ENCODE data around the gene RNF141. TPM values are rescaled to one million over a fixed set of nuclear protein-coding genes. Genes with fewer than 3 reads are reported as not detected.

The RNF141 gene
- total RNA-seq, 1 donor from 2014 or later = 31.2 TPM

DNA sequence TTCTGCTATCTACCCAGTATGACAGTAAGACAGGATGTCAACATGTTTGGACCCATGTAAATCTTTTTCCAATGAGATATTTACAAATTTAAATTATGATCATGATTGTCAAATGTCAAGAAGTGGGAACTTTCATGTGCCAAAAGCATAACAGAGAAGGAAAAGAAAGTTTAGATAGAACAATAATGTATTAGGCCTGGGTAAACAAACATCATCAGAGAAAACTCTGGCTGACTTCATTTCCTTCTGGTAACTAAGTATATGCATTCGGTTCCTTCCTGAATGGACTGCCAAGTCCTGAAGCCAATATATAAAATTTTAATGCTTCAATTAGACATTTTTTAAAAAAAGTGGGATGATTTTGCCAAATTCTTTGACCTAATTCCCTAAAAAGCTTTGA is 16.5 kb downstream of the RNF141 start:
- H3K4me3 ChIP-seq (ENCODE audit: insufficient read depth, low read depth, low read length) = no peak overlapping the region
- no peak overlapping the region for H3K9ac ChIP-seq (ENCODE audit: low read length)
- H3K9me3 ChIP-seq (ENCODE audit: insufficient read depth, low read depth, low read length) = no peaks in the 10 kb centered on the region
- peaks cover 14% of the 10 kb centered on the region for H3K4me1 Mint-ChIP-seq (ENCODE audit: low read depth, unreplicated experiment)
- H3K4me1 ChIP-seq (ENCODE audit: insufficient read depth, low read length) = peaks cover 9% of the 10 kb centered on the region
- TF ChIP-seq CTCF (IDR thresholded peaks at IDR 0.05; ENCODE audit: insufficient read depth, low read depth, low read length) (no peak), EZH2 (IDR thresholded peaks at IDR 0.05; ENCODE audit: insufficient read depth, low read length) (no peak)
- no peaks in the 10 kb centered on the region for H3K79me2 ChIP-seq (ENCODE audit: insufficient read depth, low read length)
- H4K20me1 ChIP-seq (ENCODE audit: insufficient read depth, low read length) = no peaks in the 10 kb centered on the region
- no peak overlapping the region for H3K27ac ChIP-seq (ENCODE audit: low read depth, low read length)
- H3K4me2 ChIP-seq (ENCODE audit: low read length) = no peak overlapping the region
- FAIRE-seq (no peak), DNase-seq (ENCODE audit: low read depth) (no peak)
- no peak overlapping the region for H3K4me3 Mint-ChIP-seq (ENCODE audit: unreplicated experiment)
- H2AFZ ChIP-seq (ENCODE audit: low read depth, low read length) = no peak overlapping the region
- peaks cover 16% of the 10 kb centered on the region for H3K36me3 ChIP-seq (ENCODE audit: insufficient read depth, low read length)
- H3K36me3 Mint-ChIP-seq (ENCODE audit: low read depth, unreplicated experiment) = peaks cover 6% of the 10 kb centered on the region
- H3K27me3 Mint-ChIP-seq (ENCODE audit: low read depth, unreplicated experiment) = no peaks in the 10 kb centered on the region
- no peak overlapping the region for H3K27ac Mint-ChIP-seq (ENCODE audit: unreplicated experiment)
- no peaks in the 10 kb centered on the region for H3K9me3 Mint-ChIP-seq (ENCODE audit: unreplicated experiment)
- H3K27me3 ChIP-seq (ENCODE audit: insufficient read depth, low read length) = no peaks in the 10 kb centered on the region

GRCh38 chr11:10522921-10523320 is 18.1 kb downstream of the RNF141 start:
- peaks cover 9% of the 10 kb centered on the region for H3K4me1 ChIP-seq (ENCODE audit: insufficient read depth, low read length)
- no peaks in the 10 kb centered on the region for H3K9me3 ChIP-seq (ENCODE audit: insufficient read depth, low read depth, low read length)
- DNase-seq (ENCODE audit: low read depth) = peak; percentile 16
- no peak overlapping the region for H2AFZ ChIP-seq (ENCODE audit: low read depth, low read length)
- no peak overlapping the region for H3K4me3 Mint-ChIP-seq (ENCODE audit: unreplicated experiment)
- H3K27me3 ChIP-seq (ENCODE audit: insufficient read depth, low read length) = no peaks in the 10 kb centered on the region
- H3K9ac ChIP-seq (ENCODE audit: low read length) = no peak overlapping the region
- no peak for FAIRE-seq
- H3K9me3 Mint-ChIP-seq (ENCODE audit: unreplicated experiment) = no peaks in the 10 kb centered on the region
- H3K27ac Mint-ChIP-seq (ENCODE audit: unreplicated experiment) = no peak overlapping the region
- H3K4me1 Mint-ChIP-seq (ENCODE audit: low read depth, unreplicated experiment) = peaks cover 11% of the 10 kb centered on the region
- TF ChIP-seq EZH2 (IDR thresholded peaks at IDR 0.05; ENCODE audit: insufficient read depth, low read length) (no peak), CTCF (IDR thresholded peaks at IDR 0.05; ENCODE audit: insufficient read depth, low read depth, low read length) (no peak)
- H3K36me3 Mint-ChIP-seq (ENCODE audit: low read depth, unreplicated experiment) = peaks cover 6% of the 10 kb centered on the region
- no peaks in the 10 kb centered on the region for H3K27me3 Mint-ChIP-seq (ENCODE audit: low read depth, unreplicated experiment)
- H3K27ac ChIP-seq (ENCODE audit: low read depth, low read length) = no peak overlapping the region
- no peaks in the 10 kb centered on the region for H4K20me1 ChIP-seq (ENCODE audit: insufficient read depth, low read length)
- H3K4me3 ChIP-seq (ENCODE audit: insufficient read depth, low read depth, low read length) = no peak overlapping the region
- no peak overlapping the region for H3K4me2 ChIP-seq (ENCODE audit: low read length)
- H3K79me2 ChIP-seq (ENCODE audit: insufficient read depth, low read length) = no peaks in the 10 kb centered on the region
- H3K36me3 ChIP-seq (ENCODE audit: insufficient read depth, low read length) = peaks cover 11% of the 10 kb centered on the region

DNA sequence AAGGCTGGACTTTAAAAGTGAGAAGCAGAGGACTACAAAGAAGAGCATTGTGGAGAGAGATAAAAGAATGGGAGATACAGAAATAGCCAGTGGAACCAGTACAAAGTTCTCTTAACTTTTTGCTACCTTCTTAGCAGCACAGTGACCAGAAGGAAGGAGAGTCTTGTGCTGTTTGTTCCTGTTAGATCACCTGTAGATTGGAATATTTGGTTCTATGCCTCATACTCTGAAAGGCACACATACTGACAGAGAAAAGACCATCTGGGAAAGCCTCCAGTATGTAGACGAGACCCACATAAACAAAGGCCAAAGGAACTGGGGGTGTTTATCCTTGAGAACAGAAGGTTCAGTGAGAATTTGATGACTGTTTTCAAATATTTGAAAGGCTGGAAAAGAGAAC is 18.7 kb downstream of the RNF141 start:
- Histone ChIP-seq H3K79me2 (ENCODE audit: insufficient read depth, low read length) (no peaks in the 10 kb centered on the region), H3K27me3 (ENCODE audit: insufficient read depth, low read length) (no peaks in the 10 kb centered on the region), H3K4me3 (ENCODE audit: insufficient read depth, low read depth, low read length) (no peak overlapping the region), H4K20me1 (ENCODE audit: insufficient read depth, low read length) (no peaks in the 10 kb centered on the region), H3K9me3 (ENCODE audit: insufficient read depth, low read depth, low read length) (no peaks in the 10 kb centered on the region), H3K4me2 (ENCODE audit: low read length) (no peak overlapping the region), H3K9ac (ENCODE audit: low read length) (no peak overlapping the region), H2AFZ (ENCODE audit: low read depth, low read length) (no peak overlapping the region), H3K36me3 (ENCODE audit: insufficient read depth, low read length) (peaks cover 11% of the 10 kb centered on the region), H3K27ac (ENCODE audit: low read depth, low read length) (no peak overlapping the region), H3K4me1 (ENCODE audit: insufficient read depth, low read length) (peaks cover 4% of the 10 kb centered on the region)
- Mint-ChIP-seq H3K27me3 (ENCODE audit: low read depth, unreplicated experiment) (no peaks in the 10 kb centered on the region), H3K9me3 (ENCODE audit: unreplicated experiment) (no peaks in the 10 kb centered on the region), H3K27ac (ENCODE audit: unreplicated experiment) (no peak overlapping the region), H3K4me1 (ENCODE audit: low read depth, unreplicated experiment) (peaks cover 6% of the 10 kb centered on the region), H3K4me3 (ENCODE audit: unreplicated experiment) (no peak overlapping the region), H3K36me3 (ENCODE audit: low read depth, unreplicated experiment) (peaks cover 6% of the 10 kb centered on the region)
- no peak for DNase-seq (ENCODE audit: low read depth)
- FAIRE-seq = no peak
- no peak for TF ChIP-seq CTCF (IDR thresholded peaks at IDR 0.05; ENCODE audit: insufficient read depth, low read depth, low read length)
